Kidney epithelial cell (primary cell): Measurements from ENCODE around the gene TOMM6. TPM values are rescaled to one million over a fixed set of nuclear protein-coding genes. Genes with fewer than 3 reads are reported as not detected.

ENCODE experiments used
- DNase-seq: peaks from one replicate; pipeline ENCODE4 v3.0.0-alpha.2; 2010; ENCODE audit warnings: low read depth
- H3K27me3 ChIP-seq: 2 replicates; pipeline ENCODE4 v1.6.0; 2011; ENCODE audit warnings: low read length; ENCODE audit not compliant: control insufficient read depth, insufficient read depth
- H3K36me3 ChIP-seq: 2 replicates; pipeline ENCODE4 v1.5.1; 2011; ENCODE audit warnings: low read length; ENCODE audit not compliant: control insufficient read depth, insufficient read depth
- H3K4me3 ChIP-seq: 2 replicates; pipeline ENCODE4 v1.5.1; 2011; ENCODE audit warnings: low read depth, mild to moderate bottlenecking, control low read depth, low read length
- total RNA-seq: library from RNA; depleted of rRNA; stranded (reverse); fragments of >200 nt; gene quantifications from 2 replicates; pipeline ENCODE4 v1.2.3, GENCODE V29; 2015
- TF ChIP-seq, protein P1 (sequence below): IDR thresholded peaks from 2 replicates; pipeline ENCODE4 v1.5.1; 2011; ENCODE audit warnings: mild to moderate bottlenecking, moderate library complexity, low read length, control low read depth, inconsistent platforms; ENCODE audit not compliant: insufficient read depth, poor library complexity, severe bottlenecking

The TOMM6 gene
- total RNA-seq, 1 donor from 2014 or later = 143 TPM

DNA sequence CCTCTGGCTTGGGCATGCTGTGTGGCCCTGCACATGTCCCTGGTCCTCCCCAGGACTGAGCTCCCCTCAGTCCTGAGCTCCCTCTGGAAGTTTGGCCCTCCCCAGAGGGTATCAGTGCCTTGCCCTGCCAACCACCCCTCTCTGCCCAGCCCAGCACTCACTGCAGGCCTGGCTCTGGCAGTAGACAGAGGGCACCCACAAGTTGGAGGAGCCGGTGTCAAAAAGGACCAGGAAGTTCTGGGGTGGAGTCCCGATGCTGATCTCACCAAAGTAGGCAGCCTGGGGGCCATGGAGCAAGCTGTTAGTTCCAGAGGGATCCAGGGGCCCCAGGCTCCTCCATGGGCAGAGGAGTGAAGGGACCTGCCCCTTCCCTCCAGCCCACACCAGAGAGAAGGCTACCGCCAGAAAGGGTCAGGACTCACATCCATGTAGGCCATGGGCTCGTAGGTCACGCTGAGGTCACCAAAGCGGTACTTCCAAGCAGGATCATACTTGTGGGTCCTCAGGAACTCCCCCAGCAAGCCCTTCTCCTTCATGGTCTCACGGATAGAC is 43.2 kb upstream of the TOMM6 start:
- no peaks in the 10 kb centered on the region for H3K36me3 ChIP-seq
- TF ChIP-seq, protein P1, sequence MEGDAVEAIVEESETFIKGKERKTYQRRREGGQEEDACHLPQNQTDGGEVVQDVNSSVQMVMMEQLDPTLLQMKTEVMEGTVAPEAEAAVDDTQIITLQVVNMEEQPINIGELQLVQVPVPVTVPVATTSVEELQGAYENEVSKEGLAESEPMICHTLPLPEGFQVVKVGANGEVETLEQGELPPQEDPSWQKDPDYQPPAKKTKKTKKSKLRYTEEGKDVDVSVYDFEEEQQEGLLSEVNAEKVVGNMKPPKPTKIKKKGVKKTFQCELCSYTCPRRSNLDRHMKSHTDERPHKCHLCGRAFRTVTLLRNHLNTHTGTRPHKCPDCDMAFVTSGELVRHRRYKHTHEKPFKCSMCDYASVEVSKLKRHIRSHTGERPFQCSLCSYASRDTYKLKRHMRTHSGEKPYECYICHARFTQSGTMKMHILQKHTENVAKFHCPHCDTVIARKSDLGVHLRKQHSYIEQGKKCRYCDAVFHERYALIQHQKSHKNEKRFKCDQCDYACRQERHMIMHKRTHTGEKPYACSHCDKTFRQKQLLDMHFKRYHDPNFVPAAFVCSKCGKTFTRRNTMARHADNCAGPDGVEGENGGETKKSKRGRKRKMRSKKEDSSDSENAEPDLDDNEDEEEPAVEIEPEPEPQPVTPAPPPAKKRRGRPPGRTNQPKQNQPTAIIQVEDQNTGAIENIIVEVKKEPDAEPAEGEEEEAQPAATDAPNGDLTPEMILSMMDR = no peak
- no peak for DNase-seq
- peaks cover under 1% of the 10 kb centered on the region for H3K27me3 ChIP-seq
- no peak overlapping the region for H3K4me3 ChIP-seq

DNA sequence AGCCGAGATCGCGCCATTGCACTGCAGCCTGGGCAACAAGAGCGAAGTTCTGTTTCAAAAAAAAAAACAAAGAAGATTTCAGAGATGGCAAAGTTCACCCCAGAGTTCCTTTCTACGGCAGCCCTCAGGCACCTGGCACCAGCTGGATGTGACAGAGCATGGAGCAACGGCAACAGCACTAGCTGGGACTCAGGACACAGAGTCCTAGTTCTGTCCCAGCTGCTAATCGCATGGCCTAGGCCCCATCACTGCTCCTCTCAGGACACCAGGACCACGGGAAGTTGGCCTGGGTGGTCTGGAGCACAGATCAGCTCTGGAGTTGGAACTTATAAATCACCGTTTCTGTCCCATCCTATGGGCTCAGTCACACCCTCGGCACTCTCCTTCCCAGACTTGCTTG is 41.4 kb upstream of the TOMM6 start:
- H3K4me3 ChIP-seq = no peak overlapping the region
- no peaks in the 10 kb centered on the region for H3K36me3 ChIP-seq
- DNase-seq = no peak
- TF ChIP-seq, protein P1 = no peak
- H3K27me3 ChIP-seq = peaks cover 2% of the 10 kb centered on the region

DNA sequence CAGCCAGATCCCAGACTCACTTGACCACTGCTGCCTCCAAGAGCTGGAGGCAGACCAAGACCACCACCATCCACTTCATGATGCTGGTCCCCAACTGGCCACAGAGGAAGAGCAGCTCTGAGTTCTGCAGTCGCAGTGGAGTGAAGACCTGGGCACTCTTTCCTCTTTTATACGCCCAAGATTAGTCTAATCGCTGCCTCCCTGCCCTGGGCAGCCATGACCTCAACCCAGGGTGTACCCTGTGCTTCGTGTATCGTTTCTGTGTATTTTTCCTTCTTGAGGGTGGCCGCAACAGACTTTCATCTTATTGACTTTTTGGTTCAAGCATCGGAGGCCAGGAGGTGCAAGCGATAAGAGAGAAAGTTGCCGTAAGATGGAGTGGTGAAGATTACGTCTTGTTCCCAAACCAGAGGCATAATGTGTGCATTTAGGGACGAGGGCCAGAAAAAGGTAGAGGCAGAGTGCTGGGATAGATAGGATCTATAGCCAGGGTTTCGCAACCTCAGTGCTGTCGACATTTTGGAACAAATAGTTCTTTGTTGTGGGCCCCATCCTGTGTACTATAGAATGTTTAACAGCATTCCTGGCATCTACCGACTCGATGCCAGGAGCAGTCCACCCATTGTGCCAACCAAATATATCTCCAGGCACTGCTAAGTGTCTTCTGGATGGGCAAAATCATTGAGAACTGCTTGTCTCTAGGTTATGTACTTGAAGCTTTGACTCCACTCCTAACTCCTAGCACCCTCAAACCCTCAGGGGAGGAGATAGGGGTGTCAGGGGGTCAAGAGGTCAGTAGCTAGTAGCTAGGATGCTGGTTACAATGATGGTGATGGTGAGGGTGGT is 40.0 kb upstream of the TOMM6 start, which contains the start of gene PGC:
Gene PGC, minus strand, starts transcription at position 142 of the 846 bp plus-strand sequence. Its CDS starts 63 bp downstream, at position 79.
- DNase-seq = no peak
- no peak within 1 kb of the TSS for H3K4me3 ChIP-seq
- TF ChIP-seq, protein P1 = no peak
- H3K27me3 ChIP-seq = peaks cover 2% of the 10 kb centered on the region
- H3K36me3 ChIP-seq = no peaks in the 10 kb centered on the region

DNA sequence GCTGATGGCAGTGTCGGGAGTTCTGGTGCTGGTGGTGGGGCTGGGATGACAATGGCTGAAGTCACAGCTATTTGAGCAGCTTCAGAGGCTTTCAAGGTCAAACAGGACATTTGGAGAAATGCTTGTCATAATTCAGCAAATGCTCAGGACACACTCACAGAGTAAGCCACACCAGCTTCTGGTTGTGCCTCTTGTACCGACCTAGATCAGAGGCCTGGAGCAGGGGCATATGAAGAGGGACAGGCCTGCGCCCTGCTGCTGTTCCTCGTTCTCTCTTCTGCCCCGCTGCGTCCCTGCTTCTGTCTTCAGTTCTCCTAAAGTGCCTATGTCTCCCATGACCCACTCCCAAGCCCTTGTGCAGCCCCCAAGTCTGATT is 39.4 kb upstream of the TOMM6 start:
- no peak for DNase-seq
- no peaks in the 10 kb centered on the region for H3K36me3 ChIP-seq
- TF ChIP-seq, protein P1 = no peak
- H3K27me3 ChIP-seq = peaks cover 2% of the 10 kb centered on the region
- H3K4me3 ChIP-seq = no peak overlapping the region

DNA sequence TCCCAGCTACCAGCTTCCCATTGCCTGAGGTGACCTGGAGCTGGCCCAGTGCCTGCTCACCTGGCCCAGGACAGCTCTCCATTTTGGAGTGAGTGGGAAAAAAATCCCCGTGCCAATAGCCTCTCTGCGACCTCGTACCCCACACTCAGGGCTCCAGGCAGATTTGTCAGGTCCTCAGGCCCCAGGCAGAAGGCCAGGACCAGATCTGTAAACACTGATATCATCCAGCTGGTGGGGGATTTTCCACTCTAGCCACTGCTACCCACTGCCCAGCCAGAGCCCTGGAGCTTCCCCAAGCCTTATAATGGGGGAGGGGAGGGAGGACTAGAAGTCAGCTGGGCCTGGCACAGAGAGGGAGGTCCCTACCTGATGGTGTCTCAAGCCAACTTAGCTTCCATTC is 39.0 kb upstream of the TOMM6 start:
- DNase-seq = no peak
- TF ChIP-seq, protein P1 = no peak
- peaks cover 2% of the 10 kb centered on the region for H3K27me3 ChIP-seq

More for the DNA sequence above, 39.0 kb upstream of the TOMM6 start:
- H3K36me3 ChIP-seq = no peaks in the 10 kb centered on the region
- no peak overlapping the region for H3K4me3 ChIP-seq
